MG63 (cell line): ENCODE data around the gene NAGK. TPM values are rescaled to one million over a fixed set of nuclear protein-coding genes. Genes with fewer than 3 reads are reported as not detected.
"Not testable (repeated sequence)": the region's sequence is repeated elsewhere in the genome, so short reads cannot be mapped to it uniquely, and the experiment has no call there.

Source experiments
- DNase-seq: peaks from one replicate; pipeline ENCODE4 v3.0.0-alpha.2; 2020
- H3K27me3 ChIP-seq: fragments of 250-450 bp; sonication (Bioruptor Pico); 2 replicates; pipeline ENCODE4 v1.5.1; 2020; ENCODE audit warnings: mild to moderate bottlenecking, moderate library complexity
- H3K36me3 ChIP-seq: fragments of 250-450 bp; sonication (Bioruptor Pico); 2 replicates; pipeline ENCODE4 v1.5.1; 2020; ENCODE audit warnings: mild to moderate bottlenecking, moderate library complexity
- H3K4me3 ChIP-seq: fragments of 250-450 bp; sonication (Bioruptor Pico); 2 replicates; pipeline ENCODE4 v1.5.1; 2020; ENCODE audit warnings: mild to moderate bottlenecking, moderate library complexity
- H3K9me3 ChIP-seq: fragments of 250-450 bp; sonication (Bioruptor Pico); 2 replicates; pipeline ENCODE4 v1.5.1; 2020; ENCODE audit warnings: mild to moderate bottlenecking, moderate library complexity
- total RNA-seq: library from RNA; depleted of rRNA; stranded (reverse); fragments of >200 nt; shearing (Covaris generic); gene quantifications from 2 replicates; pipeline ENCODE4 v1.2.3, GENCODE V29; 2014; ENCODE audit warnings: low replicate concordance; rRNA removed

The NAGK gene
- total RNA-seq: 46.8 and 82.8 TPM in 2 replicates

DNA sequence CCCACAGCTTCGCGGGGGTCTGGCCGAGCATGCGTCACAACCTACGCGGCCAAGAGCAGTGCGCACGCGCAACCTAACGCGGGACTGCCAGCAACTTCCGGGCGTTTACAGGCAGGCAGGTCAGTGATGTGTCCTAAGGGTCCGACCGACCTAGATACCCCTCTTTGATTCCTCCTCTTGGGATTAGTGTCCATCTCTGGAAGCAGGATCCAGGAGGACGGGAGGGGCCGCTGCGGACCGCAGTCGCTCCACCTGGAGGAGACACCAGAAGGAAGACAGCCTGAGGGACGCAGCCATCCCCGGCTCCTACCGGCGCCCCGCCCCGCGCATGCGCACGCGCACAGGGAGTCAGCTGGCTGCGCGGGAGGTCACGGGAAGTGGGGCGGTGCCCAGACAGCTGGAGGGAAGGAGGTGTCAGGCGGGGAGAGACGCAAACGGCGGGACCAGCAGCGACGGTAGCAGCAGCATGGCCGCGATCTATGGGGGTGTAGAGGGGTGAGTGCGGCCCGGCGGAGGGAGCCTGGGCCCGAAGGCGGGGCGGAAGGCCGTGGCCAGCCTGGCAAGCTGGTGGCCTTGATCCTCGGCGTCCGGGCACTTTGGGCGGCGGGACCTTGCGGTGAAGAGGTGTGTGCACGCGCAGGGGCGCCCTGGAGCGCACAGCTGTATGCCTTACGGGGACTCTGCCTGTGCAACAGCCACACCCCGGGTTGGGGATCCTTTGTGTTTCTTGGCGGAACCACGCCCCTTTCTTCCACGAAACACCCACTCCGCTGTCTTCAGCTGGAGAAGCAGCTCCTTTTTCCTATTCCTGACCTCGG, at the start of gene NAGK:
TSS of gene NAGK (plus strand) at position 431 of the 818 bp plus-strand sequence. CDS start at position 467, 36 bp downstream.
- Histone ChIP-seq H3K9me3 (no peaks in the 10 kb centered on the region), H3K36me3 (no peaks in the 10 kb centered on the region; the same call in 1 of the 2 replicates), H3K4me3 (peak within 1 kb of the TSS; percentile 96), H3K27me3 (no peaks in the 10 kb centered on the region)
- DNase-seq: peak; percentile 94

DNA sequence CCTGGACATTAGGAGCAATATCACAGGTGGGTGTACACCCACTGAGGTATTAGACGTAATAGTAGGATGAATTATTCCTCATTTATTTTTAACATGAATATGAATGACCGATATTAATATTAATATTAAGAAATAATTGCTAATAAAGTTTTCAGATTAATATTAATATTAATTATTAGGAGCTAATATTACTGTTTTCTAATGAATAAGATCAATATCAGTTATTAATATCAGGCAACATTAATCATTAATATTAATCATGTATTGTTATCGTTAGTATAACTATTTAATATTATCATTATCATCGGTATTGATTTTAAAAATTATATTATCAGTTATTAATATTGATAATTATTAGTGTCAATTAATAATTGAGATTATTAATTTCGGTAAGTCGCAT, 48.5 kb upstream of the NAGK start:
- H3K9me3 ChIP-seq, H3K36me3 ChIP-seq, H3K27me3 ChIP-seq, DNase-seq, H3K4me3 ChIP-seq: not testable (repeated sequence)

DNA sequence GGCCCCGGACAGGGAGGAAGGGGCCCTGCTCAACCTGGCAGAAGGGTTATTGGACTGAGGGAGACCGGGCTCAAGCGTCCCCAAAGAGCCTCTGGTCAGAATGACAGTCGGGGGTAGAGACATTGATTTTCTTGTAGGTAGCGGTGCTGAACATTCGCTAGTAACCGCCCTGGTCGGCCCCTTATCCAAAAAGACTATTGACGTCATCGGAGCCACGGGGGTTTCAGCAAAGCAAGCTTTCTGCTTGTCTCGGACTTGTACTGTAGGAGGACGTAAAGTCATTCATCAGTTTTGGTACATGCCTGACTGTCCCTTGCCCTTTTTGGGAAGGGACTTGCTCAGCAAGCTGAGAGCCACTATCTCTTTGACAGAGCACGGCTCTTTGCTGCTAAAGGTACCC, 47.1 kb upstream of the NAGK start:
- not testable (repeated sequence) for H3K36me3 ChIP-seq

DNA sequence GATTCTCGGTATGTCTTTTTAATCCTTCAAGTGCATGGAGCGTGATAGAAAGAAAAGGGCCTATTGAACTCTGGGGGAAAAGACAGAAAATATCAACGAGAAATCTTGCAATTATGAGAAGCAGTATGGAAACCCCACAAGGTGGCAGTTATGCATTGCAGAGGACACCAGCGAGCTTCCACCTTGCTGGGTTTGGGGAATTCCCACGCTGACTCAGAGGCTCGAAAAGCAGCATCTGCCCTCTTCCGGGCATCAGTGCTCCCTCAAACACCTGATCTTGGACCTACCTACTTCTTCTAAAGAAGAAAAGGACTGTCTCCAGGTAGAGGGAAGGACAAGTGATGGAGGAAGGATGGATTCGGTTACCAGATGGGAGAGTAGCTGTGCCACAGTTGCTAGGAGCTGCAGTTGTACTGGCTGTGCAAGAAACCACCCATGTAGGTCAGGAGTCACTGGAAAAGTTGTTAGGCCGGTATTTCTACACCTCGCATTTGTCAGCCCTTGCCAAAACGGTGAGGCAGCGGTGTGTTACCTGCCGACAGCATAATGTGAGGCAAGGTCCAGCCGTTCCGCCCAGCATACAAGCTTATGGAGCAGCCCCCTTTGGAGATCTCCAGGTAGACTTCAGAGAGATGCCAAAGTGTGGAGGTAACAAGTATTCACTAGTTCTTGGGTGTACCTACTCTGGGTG, 44.8 kb upstream of the NAGK start:
- not testable (repeated sequence) for H3K36me3 ChIP-seq

More for the DNA sequence above, 47.1 kb upstream of the NAGK start:
- H3K9me3 ChIP-seq, H3K27me3 ChIP-seq, DNase-seq, H3K4me3 ChIP-seq: not testable (repeated sequence)

DNA sequence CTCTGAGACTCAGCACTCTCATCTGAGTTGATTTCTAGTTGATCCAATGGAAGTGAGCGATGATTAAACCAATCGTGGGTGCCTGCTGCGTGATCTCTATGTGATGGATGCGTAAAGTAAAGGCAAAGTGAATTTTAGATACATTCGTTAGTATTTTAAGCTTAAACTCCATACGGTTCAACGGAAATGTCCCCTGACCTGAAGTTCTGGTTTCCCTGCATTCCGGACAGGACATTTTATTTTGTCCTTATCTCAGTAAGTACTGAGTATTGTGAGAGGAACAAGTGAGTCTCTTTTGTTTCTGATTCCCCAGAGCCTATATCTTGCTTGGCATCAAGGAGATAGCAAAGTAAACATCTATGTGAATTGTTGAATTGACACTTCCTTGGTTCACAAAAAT, 32.2 kb upstream of the NAGK start:
- H3K27me3 ChIP-seq, DNase-seq, H3K36me3 ChIP-seq, H3K9me3 ChIP-seq, H3K4me3 ChIP-seq: not testable (repeated sequence)

More for the DNA sequence above, 44.8 kb upstream of the NAGK start:
- not testable (repeated sequence) for DNase-seq, H3K27me3 ChIP-seq, H3K4me3 ChIP-seq, H3K9me3 ChIP-seq

DNA sequence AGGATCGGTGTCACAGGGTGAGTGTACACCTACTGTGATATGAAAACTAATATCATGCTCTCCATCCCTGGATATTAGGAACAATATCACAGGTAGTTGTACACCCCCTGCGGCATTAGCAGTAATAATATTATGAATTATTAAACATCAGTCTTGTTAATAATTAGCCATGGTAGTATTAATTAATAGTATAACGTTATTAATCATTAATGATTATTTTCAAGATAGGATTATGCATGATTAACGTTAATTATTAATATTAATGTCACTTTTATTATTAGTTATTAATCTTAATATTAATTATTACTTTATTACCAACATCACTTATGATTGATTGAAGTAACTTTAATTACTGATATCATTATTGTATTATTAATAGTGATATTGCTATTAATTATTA, 26.2 kb upstream of the NAGK start:
- DNase-seq: no peak
- Histone ChIP-seq H3K4me3 (no peak overlapping the region), H3K27me3 (no peaks in the 10 kb centered on the region; the same call in 1 of the 2 replicates)

DNA sequence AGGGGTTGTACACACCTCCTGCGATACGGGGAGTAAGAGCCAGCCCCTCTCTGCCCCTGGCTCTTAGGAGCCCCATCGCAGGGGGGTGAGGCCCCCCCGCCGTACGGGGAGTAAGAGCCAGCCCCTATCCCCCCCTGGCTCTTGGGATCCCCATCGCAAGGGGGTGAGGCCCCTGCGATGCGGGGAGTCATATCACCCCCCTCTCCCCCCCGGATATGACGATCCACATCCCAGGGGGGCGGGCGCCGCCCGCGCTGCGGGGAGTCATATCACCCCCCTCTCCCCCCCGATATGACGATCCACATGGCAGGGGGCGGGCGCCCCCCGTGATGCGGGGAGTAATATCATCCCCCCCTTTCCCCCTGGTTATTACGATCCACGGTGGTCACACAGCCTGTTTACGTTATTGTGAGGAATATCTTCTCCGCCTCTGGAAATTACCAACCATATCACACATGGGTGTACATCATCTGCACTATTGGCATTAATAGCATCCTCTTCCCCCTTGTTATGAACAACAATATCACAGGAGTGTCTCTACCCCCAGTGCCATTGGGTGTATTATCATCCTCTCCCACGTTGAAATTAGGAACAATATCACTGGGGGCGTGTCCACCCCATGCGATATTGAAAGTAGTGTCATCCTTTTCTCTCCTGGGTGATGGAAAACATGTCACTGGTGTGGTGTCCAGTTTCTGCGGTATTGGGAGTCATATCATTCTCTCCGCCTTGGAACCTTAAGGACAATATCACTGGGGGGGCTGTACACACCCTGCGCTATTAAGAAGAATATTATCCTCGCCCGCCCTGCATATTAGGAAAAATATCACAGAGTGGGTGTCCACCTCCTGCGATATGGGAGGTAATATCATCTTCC, 24.7 kb upstream of the NAGK start:
- Histone ChIP-seq H3K27me3 (no peaks in the 10 kb centered on the region; the same call in 1 of the 2 replicates), H3K36me3 (no peaks in the 10 kb centered on the region), H3K4me3 (no peak overlapping the region), H3K9me3 (no peaks in the 10 kb centered on the region)
- no peak for DNase-seq

More for the DNA sequence above, 26.2 kb upstream of the NAGK start:
- no peaks in the 10 kb centered on the region for H3K9me3 ChIP-seq
- no peaks in the 10 kb centered on the region for H3K36me3 ChIP-seq

DNA sequence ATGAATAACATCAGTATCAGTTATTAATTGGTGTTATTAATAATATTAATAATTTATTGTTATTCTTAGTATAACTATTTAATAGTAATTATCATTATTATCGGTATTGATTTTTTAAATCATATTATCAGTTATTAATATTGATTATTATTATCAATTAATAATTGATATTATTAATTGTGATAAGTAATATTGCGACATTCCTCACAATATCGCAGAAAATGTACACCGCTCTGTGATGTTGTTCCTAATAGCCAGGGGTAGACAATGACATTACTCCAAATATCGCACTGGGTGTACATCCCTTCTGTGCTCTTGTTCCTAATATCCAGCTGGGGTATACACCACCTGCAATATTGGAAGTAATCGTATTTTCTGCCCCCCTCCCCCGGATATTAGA, 23.3 kb upstream of the NAGK start:
- H3K27me3 ChIP-seq: no peaks in the 10 kb centered on the region; the same call in 1 of the 2 replicates
- DNase-seq: no peak
- no peaks in the 10 kb centered on the region for H3K9me3 ChIP-seq
- H3K36me3 ChIP-seq: no peaks in the 10 kb centered on the region
- no peak overlapping the region for H3K4me3 ChIP-seq

DNA sequence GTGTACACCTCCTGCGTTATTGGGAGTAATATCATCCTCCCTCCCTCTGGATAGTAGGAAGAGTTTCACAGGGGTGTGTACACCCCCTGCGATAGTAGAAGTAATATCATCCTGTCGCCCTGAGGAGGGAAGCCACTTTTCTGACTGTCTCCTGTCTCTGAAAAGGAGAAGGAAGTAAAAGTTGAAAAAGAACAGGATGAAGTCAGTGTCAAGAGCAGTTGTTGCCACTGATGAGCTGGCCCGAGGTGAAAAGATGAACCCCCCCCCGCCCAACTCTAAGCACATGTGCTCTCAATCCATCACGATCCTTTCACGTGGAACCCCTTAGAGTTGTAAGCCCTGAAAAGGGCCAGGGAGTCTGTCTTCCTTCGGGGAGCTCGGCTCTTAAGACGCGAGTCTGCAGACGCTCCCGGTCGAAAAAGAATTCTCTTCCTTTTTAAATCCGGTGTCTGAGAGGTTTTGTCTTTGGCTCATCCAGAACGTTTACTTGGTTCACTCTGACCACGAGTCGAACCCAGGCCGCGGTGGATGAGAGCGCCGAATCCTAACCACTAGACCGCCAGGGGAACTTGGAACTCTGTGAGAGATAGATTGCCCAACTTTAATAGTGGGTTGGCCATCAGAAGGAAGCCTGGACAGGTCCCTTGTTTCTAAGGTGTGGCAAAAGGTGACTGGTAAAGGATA, 22.4 kb upstream of the NAGK start:
- DNase-seq: peak; percentile 33
- Histone ChIP-seq H3K36me3 (no peaks in the 10 kb centered on the region), H3K27me3 (no peaks in the 10 kb centered on the region; the same call in 1 of the 2 replicates), H3K9me3 (no peaks in the 10 kb centered on the region), H3K4me3 (no peak overlapping the region)

DNA sequence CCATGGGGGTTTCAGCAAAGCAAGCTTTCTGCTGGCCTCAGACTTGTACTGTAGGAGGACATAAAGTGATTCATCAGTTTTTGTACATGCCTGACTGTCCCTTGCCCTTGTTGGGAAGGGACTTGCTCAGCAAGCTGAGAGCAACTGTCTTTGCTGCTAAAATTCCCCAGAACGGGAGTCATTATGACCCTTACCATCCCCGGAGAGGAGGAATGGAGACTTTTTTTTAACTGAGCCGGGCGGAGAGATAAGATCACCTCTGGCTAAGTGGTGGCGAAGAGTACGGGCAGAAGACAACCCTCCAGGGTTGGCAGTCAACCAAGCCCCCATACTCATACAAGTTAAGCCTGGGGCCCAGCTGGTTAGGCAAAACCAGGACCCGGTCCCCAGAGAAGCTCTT, 20.4 kb upstream of the NAGK start:
- Histone ChIP-seq H3K4me3 (no peak overlapping the region), H3K36me3 (no peaks in the 10 kb centered on the region)

DNA sequence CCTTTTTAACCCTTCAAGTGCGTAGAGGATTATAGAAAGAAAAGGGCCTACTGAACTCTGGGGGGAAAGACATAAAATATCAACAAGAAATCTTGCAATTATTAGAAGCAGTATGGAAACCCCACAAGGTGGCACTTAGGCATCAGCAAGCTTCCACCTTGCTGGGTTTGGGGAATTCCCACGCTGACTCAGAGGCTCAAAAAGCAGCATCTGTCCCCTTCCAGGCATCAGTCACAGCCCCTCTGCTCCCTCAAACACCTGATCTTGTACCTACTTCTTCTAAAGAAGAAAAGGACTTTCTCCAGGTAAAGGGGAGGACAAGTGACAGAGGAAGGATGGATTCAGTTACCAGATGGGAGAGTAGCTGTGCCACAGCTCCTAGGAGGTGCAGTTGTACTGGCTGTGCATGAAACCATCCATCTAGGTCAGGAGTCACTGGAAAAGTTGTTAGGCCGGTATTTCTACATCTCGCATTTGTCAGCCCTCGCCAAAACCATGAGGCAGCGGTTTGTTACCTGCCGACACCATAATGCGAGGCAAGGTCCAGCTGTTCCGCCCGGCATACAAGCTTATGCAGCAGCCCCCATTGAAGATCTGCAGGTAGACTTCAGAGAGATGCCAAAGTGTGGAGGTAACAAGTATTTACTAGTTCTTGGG, 18.6 kb upstream of the NAGK start:
- not testable (repeated sequence) for H3K27me3 ChIP-seq, H3K36me3 ChIP-seq, H3K4me3 ChIP-seq, H3K9me3 ChIP-seq, DNase-seq

More for the DNA sequence above, 20.4 kb upstream of the NAGK start:
- DNase-seq: no peak
- peaks cover 9% of the 10 kb centered on the region; the same call in 1 of the 2 replicates for H3K27me3 ChIP-seq
- H3K9me3 ChIP-seq: no peaks in the 10 kb centered on the region

DNA sequence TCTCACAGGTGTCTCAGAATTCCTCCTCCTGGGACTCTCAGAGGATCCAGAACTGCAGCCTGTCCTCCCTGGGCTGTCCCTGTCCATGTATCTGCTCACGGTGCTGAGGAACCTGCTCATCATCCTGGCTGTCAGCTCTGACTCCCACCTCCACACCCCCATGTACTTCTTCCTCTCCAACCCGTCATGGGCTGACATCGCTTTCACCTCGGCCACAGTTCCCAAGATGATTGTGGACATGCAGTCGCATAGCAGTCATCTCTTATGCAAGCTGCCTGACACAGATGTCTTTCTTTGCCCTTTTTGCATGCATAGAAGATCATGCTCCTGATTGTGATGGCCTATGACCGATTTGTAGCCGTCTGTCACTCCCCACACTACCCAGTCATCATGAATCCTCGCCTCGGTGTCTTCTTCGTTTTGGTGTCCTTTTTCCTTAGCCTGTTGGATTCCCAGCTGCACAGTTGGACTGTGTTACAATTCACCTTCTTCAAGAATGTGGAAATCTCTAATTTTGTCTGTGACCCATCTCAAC, 13.2 kb upstream of the NAGK start:
- not testable (repeated sequence) for H3K36me3 ChIP-seq, H3K9me3 ChIP-seq, DNase-seq, H3K27me3 ChIP-seq, H3K4me3 ChIP-seq

DNA sequence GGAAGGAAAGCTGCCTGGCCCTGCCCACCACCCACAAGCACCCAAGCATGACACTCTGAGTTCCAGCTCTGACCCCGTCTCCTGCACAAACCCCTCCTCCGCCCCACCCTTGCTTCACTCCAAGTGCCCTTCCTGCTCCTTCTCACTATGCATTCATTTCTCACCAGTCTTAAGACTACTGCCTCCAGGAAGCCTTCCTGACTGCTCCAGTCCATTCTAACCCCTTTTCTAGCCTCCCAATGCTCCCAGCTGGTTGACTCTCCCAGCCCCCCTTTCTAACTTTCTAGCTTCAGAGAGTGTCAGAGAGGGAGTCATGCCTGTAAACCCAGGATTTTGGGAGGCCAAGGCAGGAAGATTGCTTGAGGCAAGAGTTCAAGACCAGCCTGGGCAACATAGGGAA, 8.2 kb upstream of the NAGK start:
- H3K36me3 ChIP-seq: no peaks in the 10 kb centered on the region
- DNase-seq: no peak
- H3K4me3 ChIP-seq: no peak overlapping the region
- no peaks in the 10 kb centered on the region for H3K9me3 ChIP-seq
- H3K27me3 ChIP-seq: no peaks in the 10 kb centered on the region

DNA sequence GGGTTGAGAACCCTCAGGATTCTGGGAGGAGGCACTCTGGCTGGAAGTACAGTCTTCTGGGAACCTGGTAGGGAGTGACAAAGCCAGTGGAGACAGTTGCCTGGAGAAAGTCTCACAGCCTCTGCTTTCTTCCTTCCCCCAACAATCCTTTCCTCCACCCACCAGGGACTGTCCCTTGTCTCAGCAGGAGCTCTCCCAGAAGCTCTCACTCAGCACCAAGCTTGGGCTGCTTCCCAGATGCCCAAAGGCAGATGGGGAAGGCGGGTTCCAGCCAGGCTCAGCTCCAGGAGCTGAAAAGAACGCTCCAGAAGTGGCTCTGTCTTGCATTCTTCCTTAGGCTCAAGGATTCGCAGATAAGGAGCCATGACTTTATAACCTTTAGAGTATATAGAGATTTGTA, 7.6 kb upstream of the NAGK start:
- no peak overlapping the region for H3K4me3 ChIP-seq
- DNase-seq: peak; percentile 34

DNA sequence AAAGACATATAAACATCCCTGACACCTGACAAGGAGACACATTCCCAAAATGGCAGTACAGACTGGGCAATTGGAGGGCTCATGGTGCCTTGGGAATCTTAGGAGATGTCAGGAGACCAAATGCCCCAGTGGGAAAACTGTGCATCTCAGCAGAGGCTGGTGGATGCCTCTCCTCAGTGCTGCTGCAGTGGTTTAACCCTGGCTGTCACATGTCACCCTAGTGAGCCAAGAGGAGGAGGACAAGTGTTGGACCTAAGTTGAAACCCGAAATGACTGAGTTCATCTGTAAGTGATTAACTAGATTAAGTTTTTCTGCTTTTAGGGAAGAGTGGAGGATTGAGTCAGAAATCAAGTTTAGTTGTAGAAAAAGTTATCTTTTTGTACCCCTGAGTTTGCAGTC, 5.2 kb upstream of the NAGK start:
- no peaks in the 10 kb centered on the region for H3K36me3 ChIP-seq
- no peak for DNase-seq

More for the DNA sequence above, 7.6 kb upstream of the NAGK start:
- Histone ChIP-seq H3K9me3 (no peaks in the 10 kb centered on the region), H3K36me3 (no peaks in the 10 kb centered on the region), H3K27me3 (no peaks in the 10 kb centered on the region)

More for the DNA sequence above, 5.2 kb upstream of the NAGK start:
- Histone ChIP-seq H3K27me3 (no peaks in the 10 kb centered on the region), H3K9me3 (no peaks in the 10 kb centered on the region), H3K4me3 (no peak overlapping the region)
